Stimulated activated CD8-positive, alpha-beta memory T cell treated with anti-CD3 and anti-CD28 coated beads, Interleukin-7, amount 100 ng/mL, for 1 hour (primary cell): ENCODE data around the gene NRIP2.
"Not testable (repeated sequence)": the region's sequence is repeated elsewhere in the genome, so short reads cannot be mapped to it uniquely, and the experiment has no call there.

ENCODE experiments used
- DNase-seq, 2 donors: peaks; one replicate each; pipeline ENCODE4 v3.0.0-alpha.2; 2020; ENCODE audit warnings: low read depth in 2 of 2

The NRIP2 gene

GRCh38 chr12:2834581-2835491 is at the start of gene NRIP2:
NRIP2 (minus strand) TSS chr12:2835035; CDS start chr12:2834983, 52 bp downstream.
- DNase-seq, result no peak

GRCh38 chr12:2879853-2880252 is 45.0 kb upstream of the NRIP2 start:
- no peak for DNase-seq

GRCh38 chr12:2877953-2878732 is 43.3 kb upstream of the NRIP2 start:
- DNase-seq, result no peak

GRCh38 chr12:2877047-2877952 is 42.5 kb upstream of the NRIP2 start, which contains the start of the genes FOXM1 and RHNO1:
FOXM1 (minus strand) TSS chr12:2877174; CDS start chr12:2874478, 2,696 bp downstream.
RHNO1 (plus strand) TSS chr12:2877223; CDS start chr12:2885367, 8,144 bp downstream.
- peak; percentile 75 to 82 for DNase-seq

- DNase-seq, result no peak
These were observed 41.7 kb upstream of the NRIP2 start for GRCh38 chr12:2876431-2877046.

GRCh38 chr12:2868986-2869632 is 34.3 kb upstream of the NRIP2 start:
- not testable (repeated sequence) for DNase-seq

GRCh38 chr12:2864198-2864597 is 29.4 kb upstream of the NRIP2 start:
- no peak for DNase-seq

- not testable (repeated sequence) for DNase-seq
These were observed 28.6 kb upstream of the NRIP2 start for GRCh38 chr12:2863402-2863801.

GRCh38 chr12:2862876-2863275 is 28.0 kb upstream of the NRIP2 start:
- no peak for DNase-seq

GRCh38 chr12:2860170-2860569 is 25.3 kb upstream of the NRIP2 start:
- DNase-seq, result no peak

GRCh38 chr12:2858944-2859421 is 24.1 kb upstream of the NRIP2 start:
- DNase-seq, result no peak

- no peak for DNase-seq
These were observed 23.5 kb upstream of the NRIP2 start for GRCh38 chr12:2858334-2858733.

- DNase-seq, result no peak
These were observed 22.7 kb upstream of the NRIP2 start for GRCh38 chr12:2857576-2857975.

GRCh38 chr12:2857021-2857431 is 22.2 kb upstream of the NRIP2 start, which contains the start of gene TEX52:
TEX52 (minus strand) TSS chr12:2857039; CDS start chr12:2857026, 13 bp downstream.
- DNase-seq, result no peak

- DNase-seq, result no peak
These were observed 21.2 kb upstream of the NRIP2 start for GRCh38 chr12:2856051-2856450.

- no peak for DNase-seq
These were observed 20.7 kb upstream of the NRIP2 start for GRCh38 chr12:2855546-2855945.

GRCh38 chr12:2854669-2855453 is 20.0 kb upstream of the NRIP2 start:
- no peak for DNase-seq

GRCh38 chr12:2853626-2854025 is 18.8 kb upstream of the NRIP2 start:
- no peak for DNase-seq

- no peak for DNase-seq
These were observed 17.1 kb upstream of the NRIP2 start for GRCh38 chr12:2851931-2852330.
